IPS DF 19.7 (cell line): ENCODE data around the gene PCED1A.

ENCODE experiments used
- DNase-seq: peaks from one replicate; pipeline ENCODE4 v3.0.0-alpha.2; 2013; ENCODE audit warnings: low read depth, low spot score

The PCED1A gene, protein sequence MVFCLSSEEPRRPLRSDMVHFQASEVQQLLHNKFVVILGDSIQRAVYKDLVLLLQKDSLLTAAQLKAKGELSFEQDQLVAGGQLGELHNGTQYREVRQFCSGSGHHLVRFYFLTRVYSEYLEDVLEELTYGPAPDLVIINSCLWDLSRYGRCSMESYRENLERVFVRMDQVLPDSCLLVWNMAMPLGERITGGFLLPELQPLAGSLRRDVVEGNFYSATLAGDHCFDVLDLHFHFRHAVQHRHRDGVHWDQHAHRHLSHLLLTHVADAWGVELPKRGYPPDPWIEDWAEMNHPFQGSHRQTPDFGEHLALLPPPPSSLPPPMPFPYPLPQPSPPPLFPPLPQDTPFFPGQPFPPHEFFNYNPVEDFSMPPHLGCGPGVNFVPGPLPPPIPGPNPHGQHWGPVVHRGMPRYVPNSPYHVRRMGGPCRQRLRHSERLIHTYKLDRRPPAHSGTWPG

DNA sequence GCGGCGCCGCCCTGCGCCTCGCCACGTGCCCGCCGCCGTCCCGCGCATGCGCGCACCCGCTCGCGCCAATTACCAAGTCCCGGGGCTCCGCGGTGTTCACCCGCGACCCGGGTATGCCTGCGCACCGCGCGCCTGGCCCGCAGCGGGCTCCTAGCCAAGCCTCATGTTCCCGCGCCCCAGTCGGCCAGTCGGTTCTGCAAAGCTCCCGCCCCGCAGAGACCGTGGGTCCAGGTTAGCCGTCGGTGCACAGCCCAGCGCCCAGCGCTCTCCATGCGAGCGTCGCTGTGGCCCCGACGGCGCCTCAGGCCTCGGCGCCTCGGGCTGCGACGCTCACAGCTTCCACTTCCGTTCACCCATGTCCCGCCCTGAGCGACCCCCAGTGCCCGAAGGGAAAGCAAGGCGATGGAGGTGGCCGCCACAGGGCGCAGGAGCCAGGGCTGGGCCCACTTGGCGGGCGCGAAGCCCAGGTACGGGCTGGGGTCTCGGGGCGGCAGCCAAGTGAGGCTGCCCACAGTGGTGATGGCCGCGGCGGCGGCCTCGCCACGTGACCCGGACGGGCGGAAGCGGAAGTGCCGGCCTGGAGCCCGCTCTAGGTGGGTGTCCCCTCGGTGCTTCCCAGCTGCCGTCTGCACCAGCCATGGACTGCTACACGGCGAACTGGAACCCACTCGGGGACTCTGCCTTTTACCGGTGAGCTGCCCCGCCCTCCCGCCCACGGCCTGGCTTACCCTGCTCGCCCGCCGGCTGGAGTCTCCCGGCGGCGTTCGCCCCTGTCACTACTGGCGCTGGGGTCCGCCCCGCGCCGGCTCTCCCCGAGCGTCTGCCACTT, at the start of gene PCED1A, which contains the start of gene VPS16:
Gene PCED1A (minus strand): TSS at position 518 of the 829 bp plus-strand sequence. CDS start 743 bp downstream, outside the sequence.
Gene VPS16 (plus strand): TSS at position 608 of the 829 bp plus-strand sequence. CDS start 30 bp downstream, at position 638.
- peak; percentile 65 for DNase-seq

DNA sequence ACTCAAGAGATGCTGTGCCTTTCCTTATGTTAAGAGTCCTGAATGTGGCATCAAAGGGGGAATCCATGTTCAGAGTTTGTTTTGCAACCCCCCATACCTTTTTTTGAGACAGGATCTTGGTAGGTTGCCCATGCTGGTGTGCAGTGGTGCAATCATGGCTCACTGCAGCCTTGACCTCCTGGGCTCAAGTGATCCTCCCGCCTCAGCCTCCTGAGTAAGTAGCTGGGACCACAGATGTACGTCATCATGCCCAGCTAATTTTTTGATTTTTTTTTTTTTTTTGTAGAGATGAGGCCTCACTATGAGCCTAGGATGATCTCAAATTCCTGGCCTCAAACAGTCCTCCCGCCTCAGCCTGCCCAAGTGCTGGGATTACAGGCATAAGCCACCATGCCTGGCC, 49.3 kb upstream of the PCED1A start:
- no peak for DNase-seq

DNA sequence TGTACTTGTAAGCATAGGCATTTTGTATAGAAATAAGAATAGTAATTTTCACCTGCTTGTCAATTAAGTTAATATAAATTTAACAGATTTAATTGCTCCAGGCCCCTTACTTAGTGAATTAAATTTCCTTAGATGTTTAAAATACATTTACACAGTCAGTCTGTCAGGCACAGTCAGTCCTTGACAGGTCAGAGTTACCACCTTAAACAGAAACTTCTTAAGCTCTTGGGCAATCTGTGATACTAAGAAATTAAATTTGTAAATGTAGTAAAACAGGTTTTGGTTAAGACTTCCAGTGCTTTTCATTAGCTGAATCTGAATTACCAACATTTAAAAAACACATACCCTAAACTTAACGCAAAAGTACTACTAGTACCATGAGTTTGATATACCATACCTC, 48.8 kb upstream of the PCED1A start:
- DNase-seq = no peak

DNA sequence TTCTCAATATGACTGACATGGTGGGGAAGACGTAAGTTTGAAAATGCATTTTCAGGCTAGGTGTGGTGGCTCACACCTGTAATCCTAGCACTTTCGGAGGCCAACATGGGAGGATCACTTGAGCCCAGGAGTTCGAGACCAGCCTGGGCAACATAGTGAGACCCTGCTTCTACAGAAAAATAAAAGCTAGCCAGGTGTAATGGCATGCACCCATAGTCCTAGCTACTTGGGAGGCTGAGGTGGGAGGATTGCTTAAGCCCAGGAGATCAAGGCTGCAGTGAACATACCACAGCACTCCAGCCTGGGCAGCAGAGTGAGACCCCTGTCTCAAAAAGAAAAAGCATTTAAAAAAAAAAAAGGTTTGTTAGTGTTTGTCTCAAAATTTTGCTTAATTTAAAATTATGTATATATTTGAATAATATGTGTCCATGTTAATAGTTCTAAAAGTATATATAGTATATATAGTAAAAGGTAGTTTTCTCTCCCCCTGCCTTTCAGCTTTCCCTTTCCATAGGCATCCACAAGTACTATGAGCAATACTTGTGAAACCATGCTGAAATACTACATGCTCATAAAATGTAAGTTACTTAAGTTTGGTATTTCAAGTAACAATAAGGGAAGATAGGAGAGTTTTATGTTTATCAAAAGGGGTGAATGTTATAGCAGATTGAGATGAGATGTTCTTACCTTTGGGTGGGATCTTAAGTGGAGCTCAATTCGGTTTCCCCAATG, 47.9 kb upstream of the PCED1A start:
- DNase-seq = no peak

DNA sequence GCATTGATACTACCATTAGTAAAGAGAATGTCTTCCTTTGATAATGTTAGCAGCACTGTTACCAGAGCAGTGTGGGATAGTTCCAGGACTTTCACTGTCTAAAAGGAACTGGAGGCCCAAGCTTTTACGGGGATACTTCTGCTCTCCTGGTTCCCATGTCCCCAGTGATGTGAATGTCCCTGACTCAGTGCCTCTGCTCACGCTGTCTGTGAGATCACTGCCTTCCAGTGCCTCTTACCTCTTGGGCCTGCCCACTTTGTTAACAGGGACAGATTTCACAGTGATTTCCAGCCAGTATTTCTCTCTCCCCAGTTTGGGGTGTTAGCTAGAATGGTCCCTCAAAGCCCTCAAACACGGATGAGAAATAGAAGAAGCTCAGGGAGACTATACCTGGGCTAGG, 47.3 kb upstream of the PCED1A start:
- no peak for DNase-seq

DNA sequence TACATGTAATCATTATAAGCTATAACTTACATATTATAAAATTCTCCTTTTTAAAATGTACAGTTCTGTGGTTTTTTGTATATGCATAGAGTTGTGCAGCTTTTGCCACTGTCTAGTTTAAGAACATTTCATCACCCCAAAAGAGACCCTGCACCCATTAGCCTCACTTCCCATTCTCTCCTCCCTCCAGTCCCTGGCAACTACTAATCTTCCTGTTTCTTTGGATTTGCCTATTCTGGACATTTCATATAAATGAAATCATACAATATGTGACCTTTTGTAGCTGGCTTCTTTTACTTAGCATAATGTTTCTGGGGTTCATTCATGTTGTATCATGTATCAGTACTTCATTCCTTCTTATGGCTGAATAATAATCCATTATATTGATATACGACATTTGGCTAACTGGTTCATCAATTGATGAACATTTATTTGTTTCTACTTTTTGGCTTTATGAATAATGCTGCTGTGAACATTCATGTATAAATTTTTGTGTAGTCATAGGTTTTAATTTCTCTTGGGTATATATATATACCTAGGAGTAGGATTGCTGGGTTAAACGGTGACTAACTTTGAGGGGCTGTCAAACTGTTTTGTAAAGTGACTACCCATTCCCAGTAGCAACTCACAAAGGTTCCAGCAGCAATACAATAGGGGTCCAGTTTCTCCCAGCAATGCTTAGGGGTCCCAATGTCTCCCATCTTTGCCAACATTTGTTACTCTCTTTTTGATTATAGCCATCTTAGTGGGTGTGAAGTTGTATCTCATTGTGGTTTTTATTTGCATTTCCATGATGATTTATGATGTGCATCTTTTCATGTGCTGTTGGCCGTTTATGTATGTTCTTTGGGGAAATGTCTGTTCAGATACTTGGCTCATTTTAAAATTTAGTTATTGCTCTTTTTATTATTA, 43.5 kb upstream of the PCED1A start:
- DNase-seq = no peak

DNA sequence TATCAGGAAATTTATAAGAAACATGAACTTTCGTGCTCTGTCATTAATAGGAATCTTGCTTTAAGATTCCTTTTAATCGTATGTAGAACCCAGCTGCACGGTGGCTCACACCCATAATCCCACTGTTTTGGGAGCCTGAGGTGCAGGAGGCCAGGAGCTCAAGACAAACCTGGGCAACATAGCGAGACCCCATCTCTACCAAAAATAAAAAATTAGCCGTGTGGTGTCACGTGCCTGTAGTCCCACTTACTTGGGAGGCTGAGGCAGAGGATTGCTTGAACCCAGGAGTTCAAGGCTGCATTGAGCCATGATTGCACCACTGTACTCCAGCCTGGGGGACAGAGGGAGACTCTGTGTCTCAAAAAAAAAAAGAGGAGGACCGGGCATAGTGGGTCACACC, 40.2 kb upstream of the PCED1A start:
- no peak for DNase-seq

DNA sequence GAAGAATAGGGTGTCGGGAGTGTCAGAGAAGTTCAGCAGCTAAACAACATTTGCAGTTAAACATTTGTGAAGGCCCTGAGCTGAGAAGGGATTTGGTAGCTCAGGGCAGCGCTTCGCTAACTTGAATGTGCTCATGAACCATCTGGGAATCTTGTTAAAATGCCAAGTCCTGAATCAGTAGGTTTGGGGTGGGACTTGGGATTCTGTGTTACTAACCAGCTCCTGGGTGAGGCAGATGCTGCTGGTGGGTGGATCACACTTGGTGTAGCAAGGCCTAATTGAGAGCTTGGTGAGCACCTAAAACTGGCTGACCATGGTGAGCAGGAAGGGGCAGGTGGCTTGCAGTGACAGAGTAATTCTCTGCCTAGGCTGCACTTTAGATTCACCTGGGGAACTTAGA, 38.7 kb upstream of the PCED1A start:
- no peak for DNase-seq

DNA sequence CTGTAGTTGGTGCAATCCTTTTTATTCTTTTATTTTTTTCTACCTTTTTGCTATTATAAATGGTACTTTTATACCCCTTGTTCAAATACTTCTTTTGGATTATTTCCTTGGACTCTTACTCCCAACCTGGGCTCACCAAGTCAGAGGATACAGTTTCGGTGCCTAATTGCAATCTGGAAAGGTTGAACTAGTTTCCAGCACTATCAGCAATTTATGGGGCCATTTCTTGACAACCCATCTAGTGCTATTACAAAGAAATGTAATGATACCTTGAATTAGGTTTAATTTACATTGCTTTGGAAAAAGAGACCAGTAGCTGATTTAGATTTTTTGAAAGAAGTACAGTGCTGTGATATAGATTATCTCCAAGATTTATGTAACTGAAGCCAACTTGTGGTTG, 38.1 kb upstream of the PCED1A start:
- DNase-seq = no peak

DNA sequence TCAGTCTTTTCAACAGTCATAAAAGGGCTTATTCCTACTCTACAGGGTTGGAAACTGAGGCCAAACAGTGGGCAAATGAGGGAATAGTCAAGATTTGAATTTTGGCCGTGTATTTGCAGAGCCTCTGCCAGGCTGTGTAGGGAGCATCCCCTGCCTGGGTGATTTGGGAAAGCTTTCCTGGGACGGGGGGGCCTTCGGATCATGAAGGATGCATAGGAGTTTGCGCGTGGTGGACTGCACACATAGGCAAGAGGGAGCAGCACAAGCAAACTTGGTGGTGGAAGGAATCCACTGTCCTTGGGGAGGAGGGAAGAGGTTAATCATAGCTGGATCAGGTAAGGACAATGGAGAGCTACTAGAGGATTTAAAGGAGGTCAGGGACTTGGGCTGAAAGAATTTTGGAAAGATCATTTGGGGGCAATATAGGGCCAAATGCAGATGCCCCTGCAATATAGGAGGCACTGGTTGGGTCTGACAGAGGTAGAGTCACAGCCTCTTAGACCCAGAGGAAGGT, 35.3 kb upstream of the PCED1A start:
- DNase-seq = no peak

DNA sequence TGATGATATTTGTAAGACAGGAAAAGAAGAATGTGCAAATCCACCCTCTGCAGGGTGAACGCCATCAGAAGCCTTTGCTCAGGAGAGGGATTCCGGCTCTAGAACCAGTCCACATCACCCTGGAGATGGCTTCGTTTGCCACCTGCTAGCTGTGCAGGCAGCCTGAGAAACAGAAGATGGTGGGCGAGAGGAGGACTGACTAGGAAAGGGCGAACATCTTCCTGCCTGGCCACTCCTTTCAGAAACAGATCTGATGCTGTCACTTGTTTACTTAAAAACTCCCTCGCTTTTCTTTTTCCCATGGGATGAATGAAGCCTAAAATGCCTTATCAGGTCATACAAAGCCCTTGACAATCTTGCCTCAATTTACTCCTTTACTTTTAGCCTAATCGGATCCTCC, 34.0 kb upstream of the PCED1A start:
- no peak for DNase-seq

DNA sequence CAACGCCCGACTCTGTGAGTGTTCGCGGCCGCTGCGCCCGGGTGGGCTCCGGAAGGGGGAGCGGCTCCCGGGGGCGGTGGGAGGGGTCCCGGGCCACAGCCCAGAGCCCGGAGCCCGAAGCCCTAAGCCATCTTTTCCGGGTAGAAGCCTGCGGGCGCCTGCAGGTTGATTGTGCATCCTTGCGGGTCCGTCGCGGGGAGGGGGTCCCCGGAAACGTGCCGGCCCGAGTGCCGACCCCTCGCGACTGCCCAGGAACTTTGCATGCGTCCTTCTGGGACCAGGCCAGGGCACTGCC, 33.2 kb upstream of the PCED1A start:
- no peak for DNase-seq

DNA sequence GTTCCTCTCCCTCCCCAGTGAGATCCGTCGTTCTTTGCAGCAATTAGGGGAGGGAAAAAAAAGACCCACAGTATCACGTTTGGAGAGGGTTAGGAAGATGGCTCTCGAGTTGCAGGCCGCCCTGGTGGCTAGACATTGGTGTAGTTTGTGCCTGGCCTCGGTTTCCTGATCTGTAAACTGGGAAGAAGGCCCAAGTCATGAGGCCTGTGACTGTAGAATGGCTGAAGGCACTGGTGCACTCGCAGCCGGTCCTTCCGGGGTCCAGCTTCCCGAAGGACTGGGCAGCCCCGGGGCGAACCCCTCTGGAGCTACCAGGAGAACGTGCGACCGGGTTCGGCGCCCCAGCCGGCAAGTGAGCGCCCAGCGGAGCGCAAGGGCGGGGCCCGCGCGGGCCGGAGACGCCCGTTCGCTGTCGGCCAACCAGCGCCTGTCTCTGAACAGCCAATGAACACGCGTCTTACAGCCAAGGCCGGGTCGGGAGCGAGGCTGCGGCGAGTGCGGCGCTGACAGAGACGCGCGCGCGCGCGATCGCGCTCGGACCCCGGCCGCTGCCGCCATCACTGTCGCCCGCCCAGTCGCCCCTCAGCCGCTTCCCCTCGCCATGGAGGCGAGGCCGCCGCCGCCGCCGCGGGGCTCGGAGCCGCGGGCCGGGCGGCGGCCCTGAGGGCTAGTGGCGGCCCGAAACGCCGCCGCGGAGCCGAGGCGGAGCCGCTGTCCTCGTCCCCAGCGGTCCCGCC, 32.7 kb upstream of the PCED1A start, which contains the start of gene PTPRA:
Gene PTPRA (plus strand): TSS at position 472 of the 737 bp plus-strand sequence. CDS start 90,797 bp downstream, outside the sequence.
- DNase-seq = peak; percentile 73

DNA sequence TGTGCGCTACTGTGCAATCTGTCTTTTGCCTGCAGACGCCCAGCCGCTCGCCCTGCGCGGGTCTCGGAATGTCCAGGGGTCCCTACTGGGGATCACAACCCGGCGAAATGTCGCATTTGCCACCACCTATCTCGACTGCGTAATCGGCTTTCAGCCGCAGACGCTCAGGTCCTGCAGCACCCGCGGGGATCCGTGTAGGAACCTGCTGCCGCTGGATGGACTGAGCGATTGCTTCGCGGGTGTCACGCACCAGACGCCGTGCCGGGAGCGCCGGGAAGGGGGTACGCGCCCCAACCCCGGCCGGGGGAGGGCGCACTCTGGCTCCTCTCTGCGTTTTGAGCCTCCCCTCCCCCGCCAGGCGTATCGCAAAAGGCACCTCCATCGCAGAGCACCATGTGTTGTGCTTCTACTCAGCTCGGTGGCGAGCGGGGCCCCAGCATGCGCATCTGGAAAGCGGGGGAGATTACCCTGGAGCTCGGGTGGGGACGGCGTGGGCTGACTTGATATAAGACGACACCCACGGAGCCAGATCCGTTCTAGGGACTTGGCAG, 32.1 kb upstream of the PCED1A start:
- DNase-seq = no peak

DNA sequence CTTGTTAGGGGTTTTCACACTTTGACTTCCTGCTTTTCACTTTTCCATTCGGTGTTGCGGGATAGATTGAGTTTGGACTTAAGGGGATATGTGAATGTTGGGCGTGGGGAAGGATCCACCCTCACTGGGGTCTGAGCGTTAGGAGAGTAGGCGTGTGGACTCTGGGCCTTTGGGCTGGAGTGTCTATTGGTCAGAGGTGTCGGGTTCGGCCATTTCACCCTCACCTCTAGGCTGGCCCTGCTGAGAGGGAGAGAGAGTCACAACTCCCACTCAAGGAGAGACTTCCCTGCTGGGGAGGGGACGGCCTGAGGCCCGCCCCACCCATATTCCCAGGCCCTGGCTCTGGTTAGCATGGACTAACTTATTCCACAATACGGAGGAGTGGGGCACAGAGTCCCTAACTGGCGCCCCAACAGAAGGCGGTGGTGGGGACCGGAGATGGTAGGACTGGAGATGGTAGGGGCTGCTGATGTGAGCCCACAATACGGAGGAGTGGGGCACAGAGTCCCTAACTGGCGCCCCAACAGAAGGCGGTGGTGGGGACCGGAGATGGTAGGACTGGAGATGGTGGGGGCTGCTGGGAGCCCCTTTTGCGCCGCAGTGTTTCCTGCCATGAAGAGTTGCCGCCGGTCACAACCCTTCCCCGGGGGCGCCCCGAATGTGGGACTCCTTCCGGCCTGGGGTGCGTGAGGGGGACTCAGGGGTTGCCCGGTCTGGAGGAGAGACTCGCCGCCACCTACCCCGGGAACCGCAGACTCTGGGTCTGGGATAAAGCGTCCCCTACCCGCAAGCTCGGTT, 31.4 kb upstream of the PCED1A start:
- DNase-seq = no peak

DNA sequence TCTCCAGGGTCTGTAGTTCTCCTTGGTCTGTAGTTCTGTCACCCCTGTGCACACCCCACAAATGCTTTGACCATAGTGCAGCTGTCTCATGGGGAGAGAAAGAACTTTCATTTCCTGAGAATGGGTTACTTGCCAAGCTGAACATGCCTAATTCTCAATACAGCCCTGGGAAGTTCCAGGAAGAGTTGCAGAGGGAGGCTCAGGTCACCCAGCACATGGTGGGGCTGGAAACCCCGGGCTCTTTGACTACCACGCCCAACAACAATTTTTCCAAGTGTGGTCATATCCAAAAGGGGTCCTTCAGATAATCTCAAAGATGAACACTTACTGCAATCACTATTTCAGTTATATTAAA, 30.6 kb upstream of the PCED1A start:
- DNase-seq = no peak

DNA sequence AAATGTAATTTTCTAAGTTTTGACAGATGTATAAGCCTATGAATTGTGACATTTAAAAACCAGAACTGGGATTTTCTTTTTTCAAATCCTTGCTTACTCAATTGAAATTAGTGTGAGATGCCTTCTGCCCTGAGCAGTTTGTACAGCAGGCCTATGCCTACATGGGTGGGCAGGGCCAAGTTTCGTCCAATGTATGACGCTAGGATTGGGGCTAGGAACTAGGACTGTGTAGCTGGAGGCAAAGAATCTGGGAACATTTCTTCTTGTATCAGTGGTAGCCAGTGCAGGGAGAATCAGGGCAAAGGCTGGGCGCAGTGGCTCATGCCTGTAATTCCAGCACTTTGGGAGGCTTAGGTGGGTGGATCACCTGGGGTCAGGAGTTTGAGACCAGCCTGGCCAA, 28.9 kb upstream of the PCED1A start:
- no peak for DNase-seq

DNA sequence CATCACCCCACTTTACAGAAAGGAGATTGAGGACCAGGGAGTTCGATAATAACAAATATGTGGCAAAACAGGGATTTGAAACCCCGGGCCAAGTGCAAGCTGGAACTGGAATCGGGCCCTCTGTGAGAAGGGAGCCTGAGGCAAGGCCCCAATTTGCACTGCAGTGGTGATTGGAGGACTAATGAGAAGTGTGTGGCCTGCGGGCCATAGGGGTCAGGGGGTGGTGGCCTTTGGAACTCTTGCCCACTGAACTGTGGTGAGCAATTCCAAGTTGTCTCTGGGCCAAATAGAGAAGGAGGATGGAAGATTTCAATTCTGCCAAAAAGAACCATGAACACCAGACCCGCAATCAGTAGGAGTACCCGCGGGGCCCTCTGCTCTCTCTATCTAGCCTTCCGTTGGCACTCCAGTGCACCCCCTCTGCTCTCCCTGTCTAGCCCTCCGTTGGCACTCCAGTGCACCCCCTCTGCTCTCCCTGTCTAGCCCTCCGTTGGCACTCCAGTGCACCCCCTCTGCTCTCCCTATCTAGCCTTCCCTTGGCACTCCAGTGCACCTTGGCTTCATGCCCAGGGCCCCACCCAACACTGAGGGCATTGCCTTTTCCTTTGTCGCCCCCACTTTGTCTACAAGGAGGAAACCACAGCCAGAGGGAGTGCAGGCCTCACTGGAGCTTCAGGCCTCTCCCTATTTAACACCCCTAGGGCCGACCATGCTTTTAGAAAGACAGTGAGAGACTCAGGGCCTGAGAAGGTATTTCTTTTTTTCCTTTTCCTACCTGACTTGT, 26.8 kb upstream of the PCED1A start:
- no peak for DNase-seq
